Activated CD4-positive, alpha-beta T cell treated with anti-CD3 and anti-CD28 coated beads, Interleukin-2, amount 10 ng/mL, durations not matched to agents 7 days and 5 days (primary cell): ENCODE data around the gene PHF2. TPM values are rescaled to one million over a fixed set of nuclear protein-coding genes. Genes with fewer than 3 reads are reported as not detected.

Experiments used
- CTCF ChIA-PET: fragments of 350-600 bp; sonication (Branson Sonifier 250); formaldehyde crosslinking; loops from one replicate; lab custom pipeline; 2021; ENCODE audit warnings: antibody characterized with exemption; lab: Charles Lee
- POLR2A ChIA-PET: fragments of 350-600 bp; sonication (Branson Sonifier 250); formaldehyde crosslinking; loops from one replicate; lab custom pipeline; 2021; ENCODE audit warnings: antibody characterized with exemption; lab: Charles Lee
- DNase-seq: peaks from one replicate; pipeline ENCODE4 v3.0.0-alpha.2; 2020
- H3K27ac Mint-ChIP-seq: one replicate; pipeline ENCODE4 v1.8.0; 2021; ENCODE audit warnings: mild to moderate bottlenecking, moderate library complexity, mixed read lengths
- H3K27me3 Mint-ChIP-seq: one replicate; pipeline ENCODE4 v1.8.0; 2021; ENCODE audit warnings: mixed read lengths
- H3K36me3 Mint-ChIP-seq: one replicate; pipeline ENCODE4 v1.8.0; 2021; ENCODE audit warnings: low read depth, mixed read lengths
- H3K4me1 Mint-ChIP-seq: one replicate; pipeline ENCODE4 v1.8.0; 2021; ENCODE audit warnings: mixed read lengths
- H3K4me3 Mint-ChIP-seq: one replicate; pipeline ENCODE4 v1.8.0; 2021; ENCODE audit warnings: mild to moderate bottlenecking, moderate library complexity, mixed read lengths
- H3K9me3 Mint-ChIP-seq: one replicate; pipeline ENCODE4 v1.8.0; 2021; ENCODE audit warnings: mixed read lengths
- total RNA-seq, 2 experiments: library from RNA; stranded (reverse); gene quantifications; one replicate each; pipeline ENCODE4 v1.2.3, GENCODE V29; 2021

PHF2 gene
- total RNA-seq, 2 experiments from 2014 or later = 29.3 to 29.4 TPM

DNA sequence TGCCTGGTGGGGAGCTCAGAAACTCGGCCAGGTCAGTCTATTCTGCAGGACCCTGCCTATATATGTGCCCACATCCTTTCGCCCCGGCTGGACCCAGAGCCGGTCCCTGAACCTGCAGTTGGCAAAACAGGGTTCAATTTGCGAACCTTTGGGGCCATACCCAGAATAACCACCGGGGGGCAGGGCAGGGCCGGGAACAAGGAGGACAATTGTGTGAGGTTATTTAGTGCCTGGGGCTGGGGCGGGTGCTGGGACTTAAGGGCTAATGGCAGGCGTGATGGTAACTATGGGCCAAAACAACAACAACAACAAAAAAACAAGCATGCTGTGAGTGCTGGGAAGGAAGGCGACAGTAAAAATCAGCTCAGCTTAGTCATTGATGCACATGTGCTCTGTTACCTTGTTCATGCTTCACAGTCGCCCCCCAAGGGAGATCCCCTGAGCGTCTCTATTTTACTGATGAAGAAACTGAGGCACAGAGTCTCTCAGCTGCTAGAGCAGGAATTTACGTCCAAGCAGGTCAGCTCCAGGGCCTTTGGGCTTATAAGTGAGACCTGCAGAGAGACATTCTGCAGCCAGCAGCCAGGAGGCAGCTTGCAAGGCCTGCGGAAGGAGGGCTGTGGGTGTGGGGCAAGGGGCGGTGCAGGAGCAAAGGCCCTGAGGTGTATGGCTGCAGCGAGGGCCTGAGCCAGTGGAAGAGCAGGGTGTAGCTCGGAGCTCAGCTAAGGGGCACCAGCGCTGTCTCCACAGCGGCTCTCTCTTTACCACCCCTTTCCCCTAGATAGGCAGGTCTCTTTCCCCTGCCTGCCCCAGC, 106.0 kb downstream of the PHF2 start:
- no peaks in the 10 kb centered on the region for H3K9me3 Mint-ChIP-seq
- DNase-seq = peak; percentile 73
- POLR2A ChIA-PET = interaction anchor here (0.6 kb wide), 1 partner anchor 62 kb away, joined by 4 read pairs; no protein-coding TSS in a partner anchor
- no peaks in the 10 kb centered on the region for H3K36me3 Mint-ChIP-seq
- CTCF ChIA-PET = interaction anchor here (0.9 to 1.5 kb wide), 4 partner anchors 9 to 320 kb away, joined by 3 to 6 read pairs (median 4); no protein-coding TSS in a partner anchor
- H3K4me1 Mint-ChIP-seq = no peaks in the 10 kb centered on the region
- H3K27ac Mint-ChIP-seq = no peak overlapping the region
- no peak overlapping the region for H3K4me3 Mint-ChIP-seq
- H3K27me3 Mint-ChIP-seq = peaks cover 2% of the 10 kb centered on the region

DNA sequence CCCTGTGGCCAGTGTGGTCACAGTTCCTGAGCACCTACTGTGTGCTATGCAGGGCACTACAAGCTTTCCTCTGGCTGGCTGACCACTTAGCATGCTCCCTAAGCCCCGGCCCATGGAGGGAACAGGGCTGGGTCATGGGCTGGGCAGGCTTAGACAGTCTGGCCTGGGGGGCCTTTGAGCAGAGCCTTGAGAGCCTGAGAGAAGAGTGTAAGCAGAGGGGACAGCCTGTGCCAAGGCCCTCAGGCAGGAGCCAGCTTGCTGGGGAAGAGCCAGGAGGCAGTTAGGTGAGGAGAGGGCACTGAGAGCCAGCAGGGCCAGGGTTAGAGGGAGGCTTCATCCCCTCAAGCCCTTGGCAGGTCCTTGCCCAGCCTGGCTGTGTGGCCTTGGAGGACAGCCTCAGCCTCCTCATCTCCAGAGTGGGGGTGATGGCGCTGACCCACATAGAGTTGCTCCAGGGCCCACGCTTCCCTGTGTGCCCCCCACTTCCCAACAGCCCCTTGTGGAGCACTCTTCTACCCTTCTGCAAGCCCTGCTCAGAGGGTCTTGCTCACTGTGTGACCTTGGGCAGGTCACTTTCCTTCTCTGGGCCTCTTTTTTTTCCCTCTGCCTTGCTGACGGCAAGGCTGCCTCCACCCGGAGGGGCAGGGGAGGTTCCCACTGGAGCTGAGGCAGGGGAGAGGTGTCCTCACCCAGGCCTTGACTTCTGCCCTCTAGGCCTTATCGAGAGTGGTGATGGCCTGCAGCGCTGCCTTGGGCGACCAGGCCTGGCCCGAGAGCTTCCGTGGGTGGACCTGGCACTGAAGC, 107.1 kb downstream of the PHF2 start:
- ChIA-PET POLR2A (no interaction called here), CTCF (no interaction called here)
- Mint-ChIP-seq H3K4me1 (no peaks in the 10 kb centered on the region), H3K4me3 (no peak overlapping the region), H3K27ac (no peak overlapping the region), H3K36me3 (no peaks in the 10 kb centered on the region), H3K27me3 (peaks cover 4% of the 10 kb centered on the region), H3K9me3 (no peaks in the 10 kb centered on the region)
- DNase-seq = peak; percentile 3

DNA sequence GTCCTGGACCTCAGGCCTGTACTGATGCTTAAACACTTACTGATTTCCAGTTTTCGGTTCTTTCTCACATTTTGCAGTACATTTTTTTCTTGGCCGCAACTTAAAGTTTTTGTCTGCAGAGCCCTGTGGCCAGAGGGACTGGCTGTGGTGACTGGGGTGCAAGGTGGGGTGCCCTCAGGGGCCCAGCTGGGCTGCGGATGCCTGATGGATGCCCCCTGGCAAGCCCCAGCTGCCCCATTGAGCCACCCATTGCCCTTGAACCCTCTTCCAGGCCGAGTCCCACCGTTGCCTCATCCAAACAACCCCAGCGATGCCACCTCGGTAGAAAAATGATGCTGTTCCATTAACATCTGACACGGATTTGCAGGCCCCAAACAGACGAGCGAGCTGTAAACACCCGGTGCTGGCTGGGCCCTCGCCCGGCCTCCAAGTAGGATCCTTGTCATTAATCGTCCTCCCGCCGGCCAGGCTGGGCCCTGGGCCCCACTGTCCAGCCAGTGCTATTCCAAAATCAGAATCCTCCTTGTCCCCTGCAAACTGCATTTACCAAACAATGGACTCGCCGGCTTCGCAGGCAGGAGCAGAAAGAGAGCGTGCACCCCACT, 107.9 kb downstream of the PHF2 start:
- Mint-ChIP-seq H3K36me3 (no peaks in the 10 kb centered on the region), H3K27me3 (peaks cover 6% of the 10 kb centered on the region), H3K4me3 (no peak overlapping the region), H3K9me3 (peaks cover 7% of the 10 kb centered on the region), H3K4me1 (no peaks in the 10 kb centered on the region), H3K27ac (no peak overlapping the region)
- POLR2A ChIA-PET = no interaction called here
- peak; percentile 4 for DNase-seq
- CTCF ChIA-PET = no interaction called here

DNA sequence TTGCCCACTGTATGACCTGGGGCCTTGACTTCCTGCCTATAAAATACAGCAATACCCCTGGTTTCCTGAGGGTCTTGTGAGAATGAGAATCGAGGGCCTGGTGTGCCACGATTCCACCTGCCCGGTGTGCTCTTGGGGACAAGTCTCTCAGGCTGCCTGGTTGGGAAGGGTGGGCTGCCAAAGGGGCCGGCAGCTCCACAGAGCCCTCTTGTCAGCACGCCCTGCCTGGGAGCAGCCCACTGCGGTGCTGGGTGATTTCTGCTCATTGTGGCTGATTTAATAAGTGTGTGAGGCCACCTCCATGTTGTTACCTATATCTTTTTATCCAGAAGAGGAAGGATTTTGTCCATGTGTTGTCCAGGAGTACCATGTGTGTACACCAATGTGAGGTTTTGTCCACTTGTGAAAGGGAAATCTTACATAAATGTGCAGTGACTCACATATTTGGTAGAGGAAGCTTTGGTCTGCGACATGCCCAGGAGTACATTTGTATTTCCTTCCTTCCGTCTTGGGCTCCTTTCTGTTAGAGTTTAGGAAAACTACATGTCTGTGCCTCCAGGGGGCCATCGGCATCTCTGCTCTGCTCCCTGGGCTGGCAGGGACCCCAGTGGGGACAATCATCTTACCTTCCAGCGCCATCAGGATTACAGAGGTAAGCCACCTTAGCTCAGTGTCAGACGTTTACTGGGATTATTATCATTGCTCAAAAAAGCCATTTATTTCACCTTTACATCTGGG, 108.6 kb downstream of the PHF2 start:
- Mint-ChIP-seq H3K36me3 (no peaks in the 10 kb centered on the region), H3K9me3 (peaks cover 7% of the 10 kb centered on the region), H3K4me1 (no peaks in the 10 kb centered on the region), H3K27ac (no peak overlapping the region), H3K27me3 (peaks cover 6% of the 10 kb centered on the region), H3K4me3 (no peak overlapping the region)
- peak; percentile 3 for DNase-seq
- CTCF ChIA-PET = no interaction called here
- POLR2A ChIA-PET = no interaction called here

DNA sequence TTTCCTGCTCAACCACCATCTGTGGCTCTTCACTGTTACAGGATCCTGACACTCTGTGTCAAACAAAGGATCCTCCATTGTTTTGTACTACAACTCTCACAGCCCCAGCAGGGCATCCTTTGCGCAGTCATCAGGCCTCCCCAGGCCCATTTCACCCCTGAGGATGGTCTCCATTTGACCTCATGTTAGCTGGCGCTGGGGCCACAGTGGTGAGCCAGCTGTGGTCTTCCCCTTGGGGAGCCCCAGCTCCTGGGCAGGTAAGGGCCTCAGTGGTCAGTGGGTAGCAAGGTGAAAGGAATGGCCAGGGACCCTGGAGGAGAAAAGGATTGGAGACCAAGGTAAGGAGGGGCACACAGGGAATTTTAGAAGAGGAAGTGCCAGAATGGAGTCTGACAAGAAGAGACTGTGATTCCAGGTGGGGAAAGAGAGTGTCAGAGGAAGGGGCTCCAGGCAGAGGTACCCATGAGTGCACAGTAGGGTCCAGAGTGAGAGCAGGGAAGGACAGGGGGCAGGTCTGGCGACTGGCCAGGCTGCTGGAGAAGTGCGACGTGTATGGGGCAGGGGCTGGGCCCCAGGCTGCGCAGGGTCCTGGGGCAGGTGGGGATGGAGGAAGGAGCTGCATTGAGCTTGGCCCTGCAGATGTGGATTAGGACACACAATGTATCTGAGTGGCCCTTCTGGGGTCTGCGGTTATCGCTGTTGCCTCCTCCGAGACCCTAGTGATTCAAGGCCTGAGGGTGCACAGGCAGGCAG, 109.9 kb downstream of the PHF2 start:
- H3K9me3 Mint-ChIP-seq = peaks cover 10% of the 10 kb centered on the region
- ChIA-PET CTCF (interaction anchor here (0.9 to 1.1 kb wide), 2 partner anchors 10 to 315 kb away, joined by 3 to 4 read pairs; no protein-coding TSS in a partner anchor), POLR2A (no interaction called here)
- no peak overlapping the region for H3K27ac Mint-ChIP-seq
- H3K4me3 Mint-ChIP-seq = no peak overlapping the region
- peak; percentile 2 for DNase-seq
- no peaks in the 10 kb centered on the region for H3K36me3 Mint-ChIP-seq
- peaks cover 11% of the 10 kb centered on the region for H3K27me3 Mint-ChIP-seq
- H3K4me1 Mint-ChIP-seq = no peaks in the 10 kb centered on the region

DNA sequence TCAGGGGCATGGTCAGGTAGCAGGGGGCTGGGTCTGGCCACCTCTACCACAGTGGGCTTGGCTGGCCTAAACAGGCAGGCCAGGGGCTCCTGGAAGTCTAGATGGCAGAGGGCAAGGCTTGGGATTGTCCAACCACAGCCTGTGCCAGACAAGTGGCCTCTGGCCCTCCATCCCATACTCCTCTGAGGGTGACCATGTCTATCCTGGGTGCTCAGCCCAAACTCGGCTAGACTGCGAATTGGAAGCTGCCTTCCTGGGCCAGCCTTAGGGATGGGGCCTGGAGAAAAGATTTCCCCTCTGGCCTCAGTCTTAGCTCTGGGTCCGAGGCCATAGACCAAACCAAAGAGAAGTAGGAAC, 110.5 kb downstream of the PHF2 start:
- POLR2A ChIA-PET = no interaction called here
- H3K27ac Mint-ChIP-seq = no peak overlapping the region
- no peak overlapping the region for H3K4me3 Mint-ChIP-seq
- H3K36me3 Mint-ChIP-seq = no peaks in the 10 kb centered on the region
- H3K4me1 Mint-ChIP-seq = no peaks in the 10 kb centered on the region
- CTCF ChIA-PET = interaction anchor here (0.9 to 1.1 kb wide), 2 partner anchors 10 to 315 kb away, joined by 3 to 4 read pairs; no protein-coding TSS in a partner anchor
- peaks cover 11% of the 10 kb centered on the region for H3K27me3 Mint-ChIP-seq
- peak; percentile 3 for DNase-seq
- peaks cover 10% of the 10 kb centered on the region for H3K9me3 Mint-ChIP-seq

DNA sequence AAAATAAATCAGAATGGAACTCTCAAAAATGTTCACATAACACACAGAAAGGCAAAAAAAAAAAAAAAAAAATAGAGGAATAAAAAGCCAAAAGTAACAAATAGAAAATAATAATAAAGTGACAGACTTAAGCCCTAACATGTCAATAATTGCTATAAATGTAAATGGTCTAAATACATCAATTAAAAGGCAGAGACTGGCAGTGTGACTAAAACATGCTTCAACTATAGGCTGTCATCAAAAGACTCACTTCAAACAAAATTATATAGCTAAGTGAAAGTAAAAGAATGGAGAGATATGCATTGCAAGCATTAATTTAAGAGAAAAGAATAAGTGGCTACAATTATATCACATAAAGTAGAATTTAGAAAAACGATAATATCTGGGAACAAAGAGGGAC, 114.2 kb downstream of the PHF2 start:
- no peak for DNase-seq
- no peak overlapping the region for H3K27ac Mint-ChIP-seq

DNA sequence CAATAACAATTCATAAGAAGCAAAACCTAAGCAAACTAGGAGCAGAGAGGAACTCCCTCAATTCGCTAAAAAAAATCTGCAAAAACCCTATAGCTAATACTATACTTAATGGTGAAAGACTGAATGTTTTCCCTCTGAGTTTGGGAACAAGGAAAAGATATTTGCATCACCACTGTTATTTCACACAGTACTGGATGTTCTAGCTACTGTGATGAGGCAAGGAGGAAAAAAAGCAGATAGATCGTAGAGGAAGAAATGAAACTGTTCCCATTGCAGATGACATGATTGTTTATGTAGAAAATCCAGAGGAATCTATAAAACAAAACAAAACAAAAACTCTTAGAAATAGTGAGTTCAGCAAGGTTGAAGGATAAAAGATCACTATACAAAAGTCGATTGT, 116.7 kb downstream of the PHF2 start:
- H3K27ac Mint-ChIP-seq = no peak overlapping the region
- no peak for DNase-seq
- H3K4me3 Mint-ChIP-seq = no peak overlapping the region
- H3K9me3 Mint-ChIP-seq = peaks cover 10% of the 10 kb centered on the region
- no peaks in the 10 kb centered on the region for H3K4me1 Mint-ChIP-seq
- ChIA-PET POLR2A (no interaction called here), CTCF (no interaction called here)
- peaks cover 23% of the 10 kb centered on the region for H3K27me3 Mint-ChIP-seq
- no peaks in the 10 kb centered on the region for H3K36me3 Mint-ChIP-seq

More for the DNA sequence above, 114.2 kb downstream of the PHF2 start:
- no peak overlapping the region for H3K4me3 Mint-ChIP-seq
- ChIA-PET CTCF (interaction anchor here (0.6 to 1.0 kb wide), 2 partner anchors 10 to 268 kb away, joined by 3 read pairs; no protein-coding TSS in a partner anchor), POLR2A (no interaction called here)
- H3K4me1 Mint-ChIP-seq = no peaks in the 10 kb centered on the region
- H3K27me3 Mint-ChIP-seq = peaks cover 27% of the 10 kb centered on the region
- H3K36me3 Mint-ChIP-seq = no peaks in the 10 kb centered on the region
- peaks cover 10% of the 10 kb centered on the region for H3K9me3 Mint-ChIP-seq

DNA sequence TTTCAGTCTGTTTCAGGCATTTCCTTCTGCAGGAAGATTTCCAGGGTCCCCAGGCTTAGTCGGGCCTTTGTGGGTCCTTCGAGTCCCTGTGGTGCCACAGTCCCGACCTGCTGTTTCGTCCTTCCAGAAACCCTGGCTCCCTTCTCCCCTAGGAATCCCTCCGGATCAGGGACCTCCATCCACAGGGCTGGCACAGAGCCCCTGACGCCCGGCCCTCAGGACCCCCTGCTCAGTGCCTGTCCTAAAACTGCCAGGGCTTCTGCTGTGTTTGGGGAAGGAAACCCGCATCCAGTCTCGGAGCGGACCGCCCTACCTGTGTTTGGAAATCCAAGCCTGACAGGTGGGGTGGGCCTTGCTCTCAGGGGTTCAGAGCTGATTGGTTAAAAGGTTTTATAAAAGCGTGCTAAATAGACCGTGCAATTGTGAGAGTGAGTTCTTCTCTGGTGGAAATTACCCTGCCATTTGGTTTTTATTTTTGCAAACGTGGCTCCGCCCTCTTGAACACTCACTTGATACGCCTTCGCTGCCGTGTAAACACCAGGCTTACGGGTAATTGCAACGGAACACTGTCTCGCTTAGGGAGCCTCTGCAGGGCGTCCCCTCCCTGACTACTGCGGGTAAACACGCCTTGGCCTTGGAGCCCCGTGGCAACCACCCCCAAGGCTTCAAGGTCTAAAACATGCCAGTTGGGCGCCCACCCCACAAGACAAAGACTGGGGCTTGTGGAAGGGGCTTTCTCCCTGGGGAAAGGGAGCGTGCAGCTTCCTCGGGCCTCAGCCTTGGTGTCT, 121.2 kb downstream of the PHF2 start:
- H3K27me3 Mint-ChIP-seq = peaks cover 13% of the 10 kb centered on the region
- no peaks in the 10 kb centered on the region for H3K4me1 Mint-ChIP-seq
- H3K4me3 Mint-ChIP-seq = no peak overlapping the region
- POLR2A ChIA-PET = no interaction called here
- no peak for DNase-seq
- no peak overlapping the region for H3K27ac Mint-ChIP-seq
- CTCF ChIA-PET = no interaction called here
- H3K9me3 Mint-ChIP-seq = peaks cover 16% of the 10 kb centered on the region
- no peaks in the 10 kb centered on the region for H3K36me3 Mint-ChIP-seq

DNA sequence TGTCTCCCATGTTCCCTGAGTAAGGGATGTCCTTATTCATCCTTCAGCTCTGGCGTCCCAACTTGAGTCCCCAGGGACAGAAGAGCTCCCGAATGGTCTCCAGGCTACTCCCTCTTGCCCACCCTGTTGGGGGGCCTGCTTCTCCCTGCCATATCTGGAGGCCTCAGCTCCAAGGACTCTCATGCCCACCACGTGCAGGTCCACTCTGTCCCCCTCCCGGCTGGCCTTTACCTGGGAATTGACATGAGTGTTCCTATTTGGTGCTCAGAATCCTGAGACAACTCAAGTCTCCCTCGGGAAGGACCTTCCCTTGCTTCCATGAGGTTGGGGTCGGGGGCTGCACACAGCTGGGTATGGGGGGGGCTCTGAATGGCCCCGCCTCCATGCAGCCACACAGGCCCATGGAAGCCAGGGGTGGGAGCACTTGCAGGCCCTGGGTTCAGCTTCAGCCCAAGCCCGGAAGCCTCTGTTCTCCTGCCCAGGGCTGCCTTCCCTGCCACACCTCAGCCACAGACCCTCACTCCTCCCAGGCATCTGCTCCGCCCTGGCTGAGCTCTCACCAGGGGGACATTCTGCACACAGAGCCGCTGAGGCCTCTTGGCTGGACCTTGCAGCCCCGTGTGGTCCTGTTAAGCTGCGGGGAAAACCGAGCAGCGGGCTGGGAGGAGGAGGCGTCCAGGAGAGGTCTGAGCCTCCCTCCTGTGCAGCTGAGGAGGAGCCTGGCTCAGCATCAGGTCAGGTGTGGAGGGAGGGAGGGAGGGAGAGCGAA, 121.9 kb downstream of the PHF2 start:
- Mint-ChIP-seq H3K9me3 (peaks cover 16% of the 10 kb centered on the region), H3K4me3 (no peak overlapping the region), H3K27ac (no peak overlapping the region), H3K4me1 (no peaks in the 10 kb centered on the region), H3K27me3 (peaks cover 8% of the 10 kb centered on the region), H3K36me3 (no peaks in the 10 kb centered on the region)
- CTCF ChIA-PET = no interaction called here
- POLR2A ChIA-PET = no interaction called here
- DNase-seq = no peak

DNA sequence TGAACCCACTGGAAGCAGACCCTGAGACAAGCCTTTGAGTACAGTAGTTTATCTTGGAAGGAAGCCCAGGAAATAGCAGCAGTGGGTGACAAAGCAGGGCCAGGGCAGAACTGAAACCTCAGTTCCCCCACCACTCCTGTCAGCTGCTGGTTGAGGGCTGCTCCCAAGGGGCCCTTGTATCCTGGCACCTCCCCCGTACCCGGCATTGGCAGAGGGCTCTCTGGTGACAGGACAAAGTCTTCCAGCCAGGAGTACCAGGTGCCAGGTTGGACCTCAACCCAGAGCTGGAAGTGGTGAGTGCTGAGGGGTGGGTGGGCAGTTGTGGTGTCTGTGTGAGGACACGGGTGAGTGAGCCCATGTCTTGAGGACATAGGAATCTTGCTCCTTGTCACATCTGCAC, 123.3 kb downstream of the PHF2 start:
- H3K27ac Mint-ChIP-seq = no peak overlapping the region
- H3K9me3 Mint-ChIP-seq = peaks cover 19% of the 10 kb centered on the region
- no peak for DNase-seq
- no peaks in the 10 kb centered on the region for H3K4me1 Mint-ChIP-seq
- no peaks in the 10 kb centered on the region for H3K36me3 Mint-ChIP-seq
- H3K27me3 Mint-ChIP-seq = peaks cover 4% of the 10 kb centered on the region
- ChIA-PET POLR2A (no interaction called here), CTCF (no interaction called here)
- no peak overlapping the region for H3K4me3 Mint-ChIP-seq
